ENCODE data around the gene COMMD1. TPM values are rescaled to one million over a fixed set of nuclear protein-coding genes. Genes with fewer than 3 reads are reported as not detected.

The COMMD1 gene
- total RNA-seq, 2 experiments from 2014 or later, result 11.5 to 13.2 TPM

GRCh38 chr2:62054029-62054791 is 148.7 kb downstream of the COMMD1 start:
- peak in 1 of 14 experiments; percentile 2 for DNase-seq
- intact Hi-C loops (cut with DNase I, micrococcal nuclease), result no loop called here
- H3K4me1 ChIP-seq (ENCODE audit: insufficient read depth, low read length), result no peaks in the 10 kb centered on the region
- Mint-ChIP-seq H3K9me3 (no peaks in the 10 kb centered on the region), H3K4me1 (ENCODE audit: low read depth) (peaks cover 14% of the 10 kb centered on the region), H3K27ac (no peak overlapping the region), H3K4me3 (no peak overlapping the region), H3K36me3 (ENCODE audit: low read depth) (peaks cover 4% of the 10 kb centered on the region), H3K27me3 (no peaks in the 10 kb centered on the region)
- no peaks in the 10 kb centered on the region for H3K36me3 ChIP-seq (ENCODE audit: insufficient read depth, low read length)
- no peak for TF ChIP-seq CTCF (IDR thresholded peaks at IDR 0.05)
- ChIA-PET POLR2A (interaction anchor here (1.1 kb wide), 1 partner anchor 15 kb away, joined by 3 read pairs; no protein-coding TSS in a partner anchor), CTCF (interaction anchor here (0.5 to 0.7 kb wide), 2 partner anchors 34 to 350 kb away, joined by 3 read pairs; no protein-coding TSS in a partner anchor)
- no peak overlapping the region for H3K4me3 ChIP-seq (ENCODE audit: low read length)
- no peaks in the 10 kb centered on the region for H3K27me3 ChIP-seq (ENCODE audit: control insufficient read depth in 1 of 2, insufficient read depth in 2 of 2, low read length in 2 of 2)
- no peak for ATAC-seq (ENCODE audit: poor library complexity)
- H3K9me3 ChIP-seq (ENCODE audit: control insufficient read depth in 1 of 2, insufficient read depth in 1 of 2, low read length in 2 of 2), result no peaks in the 10 kb centered on the region
- no peak overlapping the region for H3K27ac ChIP-seq (ENCODE audit: low read depth in 1 of 2, low read length in 2 of 2)

- H3K27me3 Mint-ChIP-seq, result no peaks in the 10 kb centered on the region
- H3K9me3 Mint-ChIP-seq, result peaks cover 4% of the 10 kb centered on the region
- ChIA-PET POLR2A (interaction anchor here (1.1 kb wide), 1 partner anchor 16 kb away, joined by 3 read pairs; no protein-coding TSS in a partner anchor), CTCF (interaction anchor here (0.5 to 0.7 kb wide), 2 partner anchors 33 to 349 kb away, joined by 3 read pairs; no protein-coding TSS in a partner anchor)
- Histone ChIP-seq H3K27me3 (ENCODE audit: control insufficient read depth in 1 of 2, insufficient read depth in 2 of 2, low read length in 2 of 2) (no peaks in the 10 kb centered on the region), H3K4me3 (ENCODE audit: low read length) (no peak overlapping the region), H3K36me3 (ENCODE audit: insufficient read depth, low read length) (no peaks in the 10 kb centered on the region), H3K27ac (ENCODE audit: low read depth in 1 of 2, low read length in 2 of 2) (no peak overlapping the region), H3K4me1 (ENCODE audit: insufficient read depth, low read length) (no peaks in the 10 kb centered on the region), H3K9me3 (ENCODE audit: control insufficient read depth in 1 of 2, insufficient read depth in 1 of 2, low read length in 2 of 2) (no peaks in the 10 kb centered on the region)
- H3K27ac Mint-ChIP-seq, result no peak overlapping the region
- no peak overlapping the region for H3K4me3 Mint-ChIP-seq
- peaks cover 11% of the 10 kb centered on the region for H3K36me3 Mint-ChIP-seq (ENCODE audit: low read depth)
- ATAC-seq (ENCODE audit: poor library complexity), result no peak
- intact Hi-C loops (cut with DNase I, micrococcal nuclease), result no loop called here
- peaks cover 14% of the 10 kb centered on the region for H3K4me1 Mint-ChIP-seq (ENCODE audit: low read depth)
- no peak for DNase-seq
- no peak for TF ChIP-seq CTCF (IDR thresholded peaks at IDR 0.05)
These were observed 149.5 kb downstream of the COMMD1 start for GRCh38 chr2:62054916-62055450.

- no peak for TF ChIP-seq CTCF (IDR thresholded peaks at IDR 0.05)
- no peaks in the 10 kb centered on the region for H3K9me3 ChIP-seq (ENCODE audit: control insufficient read depth in 1 of 2, insufficient read depth in 1 of 2, low read length in 2 of 2)
- ATAC-seq (ENCODE audit: poor library complexity), result no peak
- no peak overlapping the region for H3K4me3 ChIP-seq (ENCODE audit: low read length)
- CTCF ChIA-PET, result no interaction called here
- no peak overlapping the region for H3K27ac Mint-ChIP-seq
- no peaks in the 10 kb centered on the region for H3K36me3 ChIP-seq (ENCODE audit: insufficient read depth, low read length)
- H3K4me3 Mint-ChIP-seq, result no peak overlapping the region
- no peaks in the 10 kb centered on the region for H3K4me1 ChIP-seq (ENCODE audit: insufficient read depth, low read length)
- POLR2A ChIA-PET, result interaction anchor here (1.1 kb wide), 1 partner anchor 17 kb away, joined by 3 read pairs; no protein-coding TSS in a partner anchor
- peaks cover 14% of the 10 kb centered on the region for H3K4me1 Mint-ChIP-seq (ENCODE audit: low read depth)
- H3K36me3 Mint-ChIP-seq (ENCODE audit: low read depth), result peaks cover 16% of the 10 kb centered on the region
- no peak overlapping the region for H3K27ac ChIP-seq (ENCODE audit: low read depth in 1 of 2, low read length in 2 of 2)
- no peak for DNase-seq
- peaks cover 6% of the 10 kb centered on the region for H3K9me3 Mint-ChIP-seq
- H3K27me3 ChIP-seq (ENCODE audit: control insufficient read depth in 1 of 2, insufficient read depth in 2 of 2, low read length in 2 of 2), result no peaks in the 10 kb centered on the region
- H3K27me3 Mint-ChIP-seq, result no peaks in the 10 kb centered on the region
- intact Hi-C loops (cut with DNase I, micrococcal nuclease), result no loop called here
These were observed 150.4 kb downstream of the COMMD1 start for GRCh38 chr2:62055724-62056336.
